Hematopoietic multipotent progenitor cell treated with erythropoietin and hydrocortisone succinate and interleukin-3 and kit ligand, for 17 days (in vitro differentiated cells): ENCODE measurements around the gene SKIC2.
"Not testable (repeated sequence)": the region's sequence is repeated elsewhere in the genome, so short reads cannot be mapped to it uniquely, and the experiment has no call there.

Experiments
- DNase-seq: peaks from one replicate; pipeline ENCODE4 v3.0.0-alpha.2; 2015; ENCODE audit warnings: low spot score

The SKIC2 gene

GRCh38 chr6:31958741-31959739 lies at the start of gene SKIC2, which contains the start of gene NELFE:
TSS of gene SKIC2 (plus strand) at chr6:31959175. CDS start at chr6:31959193, 18 bp downstream.
TSS of gene NELFE (minus strand) at chr6:31958971. CDS start at chr6:31958446, 525 bp downstream.
- peak; percentile 98 for DNase-seq

GRCh38 chr6:31909298-31909697 lies 49.7 kb upstream of the SKIC2 start:
- DNase-seq: not testable (repeated sequence)

- DNase-seq: no peak
Measured at GRCh38 chr6:31911826-31912585, 47.0 kb upstream of the SKIC2 start.

- DNase-seq: no peak
Measured at GRCh38 chr6:31915351-31915750, 43.6 kb upstream of the SKIC2 start.

GRCh38 chr6:31915756-31916155 lies 43.2 kb upstream of the SKIC2 start:
- no peak for DNase-seq

- no peak for DNase-seq
Measured at GRCh38 chr6:31918069-31918720, 40.8 kb upstream of the SKIC2 start.

GRCh38 chr6:31919624-31920303 lies 39.2 kb upstream of the SKIC2 start:
- no peak for DNase-seq

GRCh38 chr6:31920811-31921210 lies 38.2 kb upstream of the SKIC2 start:
- no peak for DNase-seq

GRCh38 chr6:31922942-31923341 lies 36.0 kb upstream of the SKIC2 start:
- DNase-seq: peak; percentile 27

GRCh38 chr6:31927242-31927862 lies 31.6 kb upstream of the SKIC2 start, which contains the start of gene C2:
TSS of gene C2 (plus strand) at chr6:31927717. CDS start at chr6:31927753, 36 bp downstream.
- DNase-seq: no peak

- DNase-seq: no peak
Measured at GRCh38 chr6:31927863-31928671, 30.9 kb upstream of the SKIC2 start.

GRCh38 chr6:31928672-31928939 lies 30.4 kb upstream of the SKIC2 start:
- DNase-seq: no peak

- DNase-seq: no peak
Measured at GRCh38 chr6:31930962-31931361, 28.0 kb upstream of the SKIC2 start.

- DNase-seq: not testable (repeated sequence)
Measured at GRCh38 chr6:31932137-31932536, 26.8 kb upstream of the SKIC2 start.

GRCh38 chr6:31933537-31933936 lies 25.4 kb upstream of the SKIC2 start:
- DNase-seq: no peak

- DNase-seq: no peak
Measured at GRCh38 chr6:31935021-31935420, 24.0 kb upstream of the SKIC2 start.

GRCh38 chr6:31935823-31936222 lies 23.2 kb upstream of the SKIC2 start:
- DNase-seq: no peak

GRCh38 chr6:31940256-31940664 lies 18.7 kb upstream of the SKIC2 start:
- DNase-seq: no peak

- DNase-seq: no peak
Measured at GRCh38 chr6:31943742-31944141, 15.2 kb upstream of the SKIC2 start.

GRCh38 chr6:31945154-31945506 lies 13.8 kb upstream of the SKIC2 start:
- DNase-seq: no peak
